ENCODE measurements around the gene SLC25A47.

Gene SLC25A47

GRCh38 chr14:100375963-100376735 lies 53.0 kb downstream of the SLC25A47 start, which contains the start of gene WDR25:
Gene WDR25, plus strand, starts transcription at chr14:100376485.
- peak; percentile 98 for DNase-seq (ENCODE audit: low spot score)

DNA sequence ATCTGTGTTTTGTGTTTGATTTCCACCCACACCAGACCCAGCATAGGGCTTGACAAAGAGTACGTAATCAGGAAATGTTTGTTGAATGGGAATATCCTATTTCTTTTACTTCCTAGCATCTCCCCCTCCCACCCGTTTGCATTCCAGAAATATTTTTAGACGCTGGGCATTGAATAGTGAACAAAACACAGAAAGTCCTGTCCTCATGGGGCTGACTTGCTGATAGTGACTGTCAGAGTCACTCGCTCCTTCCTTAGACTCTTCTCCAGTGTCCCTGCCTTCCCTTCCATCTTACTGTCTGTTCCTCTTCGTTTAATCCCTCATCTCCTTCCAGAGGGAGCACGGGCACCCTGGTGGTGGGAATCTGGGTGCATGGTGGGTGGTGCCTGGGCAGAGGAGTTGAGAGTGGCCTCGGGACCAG lies 53.6 kb downstream of the SLC25A47 start:
- no peak for DNase-seq (ENCODE audit: low spot score)

All from D341Med (cell line).